ENCODE data around the gene CLSTN2. TPM values are rescaled to one million over a fixed set of nuclear protein-coding genes. Genes with fewer than 3 reads are reported as not detected.

The CLSTN2 gene
- total and polyA plus RNA-seq, 2 of the 13 experiments (the other 11 are each of a cell fraction or from before 2014, with no cell fraction given): not detected

- H3K9me3 ChIP-seq (ENCODE audit: low read length): no peaks in the 10 kb centered on the region
- no peaks in the 10 kb centered on the region for H3K4me1 ChIP-seq (ENCODE audit: insufficient read depth, low read length)
- in situ Hi-C loops (cut with HindIII; ENCODE audit: extremely low pct_ligation_motif_present, low pct_unique_long_range_greater_than_20kb): no loop called here
- no peak overlapping the region for H3K4me3 ChIP-seq (replicated peaks in 1 of 3; ENCODE audit: insufficient read depth in 1 of 3, low read depth in 2 of 3, low read length in 3 of 3)
- no peaks in the 10 kb centered on the region for H3K27me3 ChIP-seq (ENCODE audit: control insufficient read depth in 1 of 2, insufficient read depth in 2 of 2, low read length in 2 of 2)
- H3K36me3 ChIP-seq (replicated peaks in 1 of 2; ENCODE audit: control insufficient read depth in 1 of 2, insufficient read depth in 2 of 2, low read length in 2 of 2): no peaks in the 10 kb centered on the region
- no peak for FAIRE-seq
- no peak overlapping the region for H3K27ac ChIP-seq (ENCODE audit: extremely low read length, insufficient read depth, low read length)
- intact Hi-C loops (cut with micrococcal nuclease; ENCODE audit: unreplicated experiment): no loop called here
- no peak for ATAC-seq
- ChIA-PET CTCF (ENCODE audit: low intra/inter-chr PET ratio, low total read pairs) (no interaction called here), POLR2A (no interaction called here)
- no TSS peak for BruUV-seq (replicated peaks)
- 3% methylated on average over 2 of the region's 2 CpGs for WGBS (ENCODE audit: low lambda C conversion rate)
- no peak for DNase-seq (ENCODE audit: low spot score)
- H4K20me1 ChIP-seq (ENCODE audit: insufficient read depth, low read length): no peaks in the 10 kb centered on the region
- no peak overlapping the region for H3K9ac ChIP-seq (ENCODE audit: insufficient read depth, low read depth, low read length)
- no peak overlapping the region for H3K4me2 ChIP-seq (ENCODE audit: low read depth, low read length)
- no peaks in the 10 kb centered on the region for H3K79me2 ChIP-seq (ENCODE audit: insufficient read depth, low read length)
- no peak overlapping the region for H2AFZ ChIP-seq (ENCODE audit: low read length)
- TF ChIP-seq TAF1 (CRISPR knock-in tag; IDR thresholded peaks at IDR 0.05) (no peak), ZNF446 (CRISPR knock-in tag; IDR thresholded peaks at IDR 0.05) (no peak), TRIM22 (IDR thresholded peaks at IDR 0.05) (no peak), ZNF33B (CRISPR knock-in tag; IDR thresholded peaks at IDR 0.05) (no peak), TFE3 (CRISPR knock-in tag; IDR thresholded peaks at IDR 0.05) (no peak), HMG20A (CRISPR knock-in tag; IDR thresholded peaks at IDR 0.05; ENCODE audit: borderline replicate concordance) (no peak), ZFP37 (CRISPR knock-in tag; IDR thresholded peaks at IDR 0.05; ENCODE audit: borderline replicate concordance) (no peak), DMTF1 (CRISPR knock-in tag; IDR thresholded peaks at IDR 0.05) (no peak), SAP130 (CRISPR knock-in tag; IDR thresholded peaks at IDR 0.05; ENCODE audit: low read depth) (no peak), ZNF230 (CRISPR knock-in tag; IDR thresholded peaks at IDR 0.05) (no peak), RBM22 (optimal IDR thresholded peaks at IDR 0.05; ENCODE audit: low read length) (no peak), FOSL1 (CRISPR knock-in tag; IDR thresholded peaks at IDR 0.05; ENCODE audit: borderline replicate concordance) (no peak), SMC3 (IDR thresholded peaks at IDR 0.05; ENCODE audit: low read length) (no peak), ZNF724P (CRISPR knock-in tag; IDR thresholded peaks at IDR 0.05; ENCODE audit: borderline replicate concordance) (no peak), ZBED4 (CRISPR knock-in tag; IDR thresholded peaks at IDR 0.05; ENCODE audit: borderline replicate concordance) (no peak), TBL1XR1 (IDR thresholded peaks at IDR 0.05; ENCODE audit: borderline replicate concordance, low read length, partially characterized antibody) (no peak)
These were observed 368.9 kb downstream of the CLSTN2 start for GRCh38 chr3:140303875-140304274.
